ENCODE results near the gene PRRC2B.

The PRRC2B gene

DNA sequence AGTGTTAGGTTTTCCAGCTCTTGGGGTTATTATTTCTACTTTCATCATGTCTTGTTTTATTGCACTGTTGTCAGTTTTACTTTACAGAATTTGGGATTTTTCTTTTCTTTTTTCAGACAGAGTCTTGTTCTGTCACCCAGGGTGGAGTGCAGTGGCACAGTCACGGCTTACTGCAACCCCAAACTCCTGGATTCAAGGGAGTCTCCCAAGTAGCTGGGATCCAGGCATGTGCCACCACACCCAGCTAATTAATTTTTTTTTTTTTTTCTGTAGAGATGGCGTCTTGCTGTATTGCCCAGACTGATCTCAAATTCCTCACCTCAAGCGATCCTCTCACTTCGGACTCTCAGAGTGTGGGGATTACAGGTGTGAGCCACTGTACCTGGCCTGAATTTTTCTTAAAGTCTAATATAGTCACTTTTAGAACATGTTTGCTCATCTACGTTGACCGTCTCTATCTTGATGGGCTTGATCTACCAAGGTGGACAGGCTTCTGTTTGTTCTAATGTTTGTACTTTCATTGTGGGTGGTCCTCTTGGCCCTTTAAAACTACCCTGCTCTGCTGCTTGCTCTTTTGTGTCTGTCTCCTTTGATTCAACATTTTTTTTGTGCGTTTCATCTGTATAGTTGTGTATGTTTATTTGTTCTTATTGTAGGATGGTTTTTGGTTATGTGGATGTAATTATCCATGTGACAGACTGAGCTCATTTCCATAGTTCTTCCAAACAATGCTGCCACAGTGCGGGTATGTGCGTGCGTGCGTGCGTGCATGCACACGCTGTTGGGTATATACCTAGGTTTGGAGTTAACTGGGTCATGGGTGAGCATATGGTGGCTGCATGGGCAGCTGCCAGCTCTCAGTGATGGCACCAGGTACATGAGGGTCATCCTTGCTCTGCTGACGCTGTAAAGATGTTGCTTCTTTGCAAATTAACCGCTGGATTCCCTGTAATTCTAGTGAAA, 18.1 kb downstream of the PRRC2B start:
- no peak for DNase-seq

- DNase-seq: no peak
These were observed 22.6 kb downstream of the PRRC2B start for GRCh38 chr9:131416509-131416908.

- no peak for DNase-seq
These were observed 23.6 kb downstream of the PRRC2B start for GRCh38 chr9:131417264-131418142.

- no peak for DNase-seq
These were observed 24.5 kb downstream of the PRRC2B start for GRCh38 chr9:131418143-131419025.

DNA sequence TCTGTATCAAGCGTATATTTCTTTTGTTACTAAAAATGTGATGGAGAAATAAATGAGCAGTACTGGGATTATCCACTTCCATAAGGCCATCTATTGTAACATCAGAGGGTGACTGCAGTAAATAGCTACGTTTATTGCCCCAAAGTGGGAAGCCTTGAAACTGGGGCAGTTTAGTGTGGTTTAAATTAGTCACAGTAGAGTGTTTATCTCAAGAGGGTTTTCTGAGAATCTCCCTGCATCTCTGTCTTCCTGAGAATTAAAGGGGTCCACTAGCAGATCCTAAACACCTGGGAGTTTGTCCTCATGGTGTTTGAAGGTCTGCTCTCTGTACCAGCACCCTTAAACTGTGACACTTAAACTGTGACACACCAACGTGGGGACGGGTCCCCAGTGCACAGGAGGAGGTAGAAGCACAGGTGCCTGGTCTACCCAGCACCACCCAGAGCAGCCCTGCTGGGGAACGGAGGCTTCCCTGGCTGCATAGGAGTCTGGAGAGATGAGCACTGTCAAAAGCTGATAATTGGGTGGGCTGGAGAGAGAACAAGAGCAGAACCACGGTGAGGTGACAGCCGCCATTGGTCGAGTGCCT, 25.2 kb downstream of the PRRC2B start:
- DNase-seq: no peak

DNA sequence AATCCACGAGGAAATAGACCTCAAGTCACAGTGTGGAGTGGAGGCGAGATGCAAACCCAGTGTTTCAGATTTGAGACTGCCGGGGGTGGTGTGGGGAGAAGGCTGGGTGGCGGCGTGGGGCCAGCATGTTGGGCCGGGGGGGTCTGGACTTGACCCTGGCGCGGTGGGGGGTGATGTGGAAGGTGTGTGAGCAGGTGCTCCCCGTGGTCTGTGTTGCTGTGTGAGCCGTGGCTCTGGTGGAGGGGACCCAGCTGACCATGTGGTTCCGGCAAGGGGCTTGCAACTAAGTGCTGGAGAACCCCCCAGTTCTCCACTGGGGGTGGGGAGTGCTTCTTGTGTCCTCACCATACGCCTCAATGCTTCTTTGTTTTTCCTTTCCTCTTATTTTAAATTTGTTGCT, 25.8 kb downstream of the PRRC2B start:
- no peak for DNase-seq

GRCh38 chr9:131420980-131421624, 27.2 kb downstream of the PRRC2B start:
- DNase-seq: no peak

DNA sequence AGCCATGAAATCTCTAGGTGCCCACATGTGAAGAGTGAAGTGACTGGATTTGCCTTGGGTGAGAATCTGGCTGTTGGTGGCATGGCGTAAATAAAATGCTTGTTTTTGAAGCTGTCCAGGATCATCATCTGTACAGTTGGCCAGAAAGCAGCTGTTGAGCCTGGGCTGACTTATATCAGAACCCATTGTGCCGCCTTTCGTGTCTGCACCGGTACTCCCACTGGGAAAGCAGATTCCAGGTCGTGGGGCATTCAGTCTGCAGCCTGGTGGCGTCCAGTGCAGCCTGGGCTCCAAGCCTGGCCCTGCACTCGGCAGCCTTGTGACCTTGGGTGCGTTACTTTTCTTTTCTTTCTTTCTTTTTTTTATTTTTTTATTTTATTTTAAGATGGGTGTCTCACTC, 27.8 kb downstream of the PRRC2B start:
- DNase-seq: no peak

DNA sequence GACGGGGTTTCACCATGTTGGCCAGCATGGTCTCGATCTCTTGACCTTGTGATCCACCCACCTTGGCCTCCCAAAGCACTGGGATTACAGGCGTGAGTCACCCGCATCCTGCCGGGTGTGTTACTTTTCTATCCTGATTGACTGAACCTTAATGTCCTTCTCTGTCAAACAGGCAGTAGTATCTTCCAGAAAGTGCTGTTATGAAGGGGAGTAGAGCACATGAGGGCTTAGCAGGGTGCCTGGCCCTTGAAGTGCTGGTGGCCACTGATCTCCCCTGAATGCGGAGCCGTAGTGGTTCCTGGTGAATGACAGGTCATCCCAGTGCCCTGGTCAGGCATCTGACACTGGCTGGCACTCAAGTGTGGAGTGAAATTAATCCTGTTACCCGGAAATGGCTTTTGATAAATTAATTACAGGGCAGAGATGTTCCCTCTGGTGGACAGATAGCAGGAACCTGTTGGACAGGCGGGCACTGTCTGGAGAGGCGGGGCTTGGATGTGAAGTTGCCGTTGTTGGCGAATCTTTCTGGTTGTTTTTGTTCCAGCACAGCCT, 28.4 kb downstream of the PRRC2B start:
- no peak for DNase-seq

- no peak for DNase-seq
These were observed 29.3 kb downstream of the PRRC2B start for GRCh38 chr9:131423171-131423581.

- no peak for DNase-seq
These were observed 32.7 kb downstream of the PRRC2B start for GRCh38 chr9:131426545-131426944.

GRCh38 chr9:131429121-131430012, 35.5 kb downstream of the PRRC2B start:
- DNase-seq: no peak

- no peak for DNase-seq
These were observed 38.2 kb downstream of the PRRC2B start for GRCh38 chr9:131432050-131432449.

DNA sequence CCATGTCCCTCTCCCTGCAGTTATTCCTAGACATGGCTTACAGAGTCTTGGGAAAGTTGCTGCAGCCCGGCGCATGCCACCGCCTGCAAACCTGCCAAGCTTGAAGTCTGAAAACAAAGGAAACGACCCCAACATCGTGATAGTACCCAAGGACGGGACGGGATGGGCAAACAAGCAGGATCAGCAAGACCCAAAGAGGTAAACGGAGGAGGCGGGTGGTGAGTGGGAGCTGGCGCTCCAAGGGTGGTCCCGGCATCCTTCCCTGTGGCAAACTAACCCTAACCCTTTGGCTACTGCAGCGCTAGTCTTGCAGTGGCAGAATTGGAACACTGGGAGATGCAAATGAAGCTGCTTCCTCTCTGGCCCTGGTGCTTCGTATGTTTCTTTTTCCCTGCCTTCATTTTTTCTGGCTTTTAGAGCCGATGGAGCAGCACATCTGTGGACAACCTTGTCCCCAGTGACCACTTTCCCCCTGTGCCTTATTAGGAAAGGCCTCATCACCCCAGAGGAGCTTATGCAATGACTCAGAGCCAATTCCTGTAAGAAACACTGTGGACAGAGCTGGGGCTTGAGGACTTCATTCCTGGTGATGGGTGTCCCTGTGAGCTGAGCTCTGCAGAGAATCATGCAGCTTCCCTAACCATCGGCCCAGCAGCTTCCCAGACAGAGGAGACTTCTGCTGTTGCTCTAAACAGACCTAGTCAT, 38.9 kb downstream of the PRRC2B start:
- no peak for DNase-seq

GRCh38 chr9:131433302-131433854, 39.5 kb downstream of the PRRC2B start:
- no peak for DNase-seq

DNA sequence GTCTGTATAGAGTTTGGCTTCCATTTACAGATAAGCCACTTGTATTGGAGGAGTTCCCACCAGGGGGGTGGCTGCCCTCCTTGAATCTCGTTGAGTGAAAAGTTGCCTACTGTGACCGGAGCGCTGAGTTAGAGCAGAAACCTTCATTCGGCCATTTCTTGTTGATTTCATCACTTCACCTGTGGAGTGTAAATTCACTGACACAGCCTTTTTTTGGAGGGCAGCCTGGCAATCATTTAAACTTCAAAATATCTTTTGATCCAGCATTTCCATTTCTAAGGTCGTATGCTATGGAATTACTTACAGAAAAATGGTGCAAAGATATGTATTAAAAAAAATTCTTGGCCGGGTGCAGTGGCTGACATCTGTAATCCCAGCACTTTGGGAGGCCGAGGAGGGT, 40.8 kb downstream of the PRRC2B start:
- DNase-seq: no peak

GRCh38 chr9:131436376-131436775, 42.5 kb downstream of the PRRC2B start:
- DNase-seq: no peak

- DNase-seq: no peak
These were observed 43.0 kb downstream of the PRRC2B start for GRCh38 chr9:131436865-131437271.

DNA sequence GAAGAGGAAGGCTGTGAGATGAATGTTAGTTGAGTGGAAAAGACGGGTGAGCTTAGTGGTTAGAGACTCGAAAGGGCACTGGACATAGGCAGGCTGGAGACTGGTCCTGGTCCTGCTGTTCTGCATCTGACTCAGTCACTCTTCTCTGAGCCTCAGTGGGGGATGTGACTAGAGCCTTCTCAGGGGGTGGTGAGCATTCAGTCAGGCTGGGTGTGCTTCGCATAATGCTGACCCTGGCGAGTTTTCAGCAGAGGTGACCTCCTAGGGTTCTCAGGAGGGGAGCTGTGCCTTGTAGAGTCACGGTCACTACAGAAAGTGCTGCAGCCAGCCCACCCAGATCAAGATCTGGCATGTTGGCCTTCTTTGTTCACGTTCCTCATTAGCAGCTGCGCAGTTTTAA, 44.3 kb downstream of the PRRC2B start:
- no peak for DNase-seq
